Right atrium auricular region (tissue), 2 donors: ENCODE data around the gene KCNAB1. TPM values are rescaled to one million over a fixed set of nuclear protein-coding genes. Genes with fewer than 3 reads are reported as not detected.

ENCODE experiments used
- DNase-seq: peaks from one replicate; pipeline ENCODE4 v3.0.0-alpha.2; 2019; ENCODE audit warnings: low spot score
- H3K27ac ChIP-seq, 2 donors: fragments of 200-600 bp; sonication (generic); 1 replicate in 1 of 2; 2 replicates in 1 of 2; pipeline ENCODE4 v1.5.1; 2016 to 2019
- H3K27me3 ChIP-seq, 2 donors: fragments of 200-600 bp; sonication (generic); one replicate each; pipeline versions ENCODE4 v1.5.1 to v1.6.0; 2017 to 2019
- H3K36me3 ChIP-seq: fragments of 200-600 bp; sonication (generic); one replicate; pipeline ENCODE4 v1.5.1; 2016
- H3K4me1 ChIP-seq, 2 donors: fragments of 200-600 bp; sonication (generic); one replicate each; pipeline versions ENCODE4 v1.5.1 to v1.6.0; 2017 to 2019
- H3K4me3 ChIP-seq, 2 donors: fragments of 200-600 bp; sonication (generic); 1 replicate in 1 of 2; 2 replicates in 1 of 2; pipeline ENCODE4 v1.5.1; 2017 to 2019; ENCODE audit warnings: mild to moderate bottlenecking in 1 of 2, moderate library complexity in 1 of 2
- H3K9me3 ChIP-seq, 2 donors: fragments of 200-600 bp; sonication (generic); one replicate each; pipeline ENCODE4 v1.5.1; 2019
- CTCF ChIP-seq, 2 donors: fragments of 200-600 bp; sonication (generic); IDR thresholded peaks; one replicate each; pipeline ENCODE4 v1.5.1; 2019; ENCODE audit warnings: antibody characterized with exemption in 2 of 2
- total RNA-seq, 2 donors: library from RNA; depleted of rRNA; stranded (reverse); fragments of >200 nt; gene quantifications; one replicate each; pipeline ENCODE4 v1.1.0, GENCODE V29; 2016

The KCNAB1 gene
- total RNA-seq, 2 donors from 2014 or later = 2.0 to 3.2 TPM

GRCh38 chr3:156449710-156450574 lies 329.6 kb downstream of the KCNAB1 start:
- no peak overlapping the region for H3K4me3 ChIP-seq
- no peak for DNase-seq
- H3K27ac ChIP-seq = no peak overlapping the region
- no peaks in the 10 kb centered on the region for H3K27me3 ChIP-seq
- H3K4me1 ChIP-seq = no peaks in the 10 kb centered on the region
- H3K36me3 ChIP-seq = no peaks in the 10 kb centered on the region
- H3K9me3 ChIP-seq = no peaks in the 10 kb centered on the region
- TF ChIP-seq CTCF (IDR thresholded peaks at IDR 0.05) = peak; percentile 27 to 66

- TF ChIP-seq CTCF (IDR thresholded peaks at IDR 0.05) = no peak
- no peak for DNase-seq
- no peaks in the 10 kb centered on the region for H3K36me3 ChIP-seq
- H3K27ac ChIP-seq = no peak overlapping the region
- H3K9me3 ChIP-seq = no peaks in the 10 kb centered on the region
- H3K4me3 ChIP-seq = no peak overlapping the region
- H3K27me3 ChIP-seq = no peaks in the 10 kb centered on the region
- H3K4me1 ChIP-seq = no peaks in the 10 kb centered on the region
These were observed 335.5 kb downstream of the KCNAB1 start for GRCh38 chr3:156455839-156456238.

GRCh38 chr3:156456771-156457224 lies 336.4 kb downstream of the KCNAB1 start:
- Histone ChIP-seq H3K27ac (no peak overlapping the region), H3K4me1 (no peaks in the 10 kb centered on the region), H3K9me3 (no peaks in the 10 kb centered on the region), H3K36me3 (no peaks in the 10 kb centered on the region), H3K4me3 (no peak overlapping the region), H3K27me3 (no peaks in the 10 kb centered on the region)
- TF ChIP-seq CTCF (IDR thresholded peaks at IDR 0.05) = no peak
- DNase-seq = no peak

GRCh38 chr3:156459434-156459833 lies 339.1 kb downstream of the KCNAB1 start:
- H3K4me3 ChIP-seq = no peak overlapping the region
- no peak for TF ChIP-seq CTCF (IDR thresholded peaks at IDR 0.05)
- H3K9me3 ChIP-seq = no peaks in the 10 kb centered on the region
- H3K4me1 ChIP-seq = no peaks in the 10 kb centered on the region
- no peaks in the 10 kb centered on the region for H3K36me3 ChIP-seq
- DNase-seq = no peak
- H3K27ac ChIP-seq = no peak overlapping the region
- no peaks in the 10 kb centered on the region for H3K27me3 ChIP-seq

- Histone ChIP-seq H3K27ac (no peak overlapping the region), H3K4me1 (no peaks in the 10 kb centered on the region)
These were observed 339.8 kb downstream of the KCNAB1 start for GRCh38 chr3:156460206-156460611.

More at GRCh38 chr3:156460206-156460611, 339.8 kb downstream of the KCNAB1 start:
- no peak for TF ChIP-seq CTCF (IDR thresholded peaks at IDR 0.05)
- Histone ChIP-seq H3K4me3 (no peak overlapping the region), H3K27me3 (no peaks in the 10 kb centered on the region), H3K36me3 (no peaks in the 10 kb centered on the region), H3K9me3 (no peaks in the 10 kb centered on the region)
- no peak for DNase-seq
